Vagina (tissue), 2 donors: ENCODE measurements around the gene MNX1. TPM values are rescaled to one million over a fixed set of nuclear protein-coding genes. Genes with fewer than 3 reads are reported as not detected.

Experiments
- DNase-seq, 2 donors: peaks; one replicate each; pipeline ENCODE4 v3.0.0-alpha.2; 2017; ENCODE audit errors: extremely low spot score in 2 of 2
- H3K27ac ChIP-seq: fragments of 200-600 bp; sonication (generic); one replicate; pipeline ENCODE4 v1.5.1; 2019
- H3K27me3 ChIP-seq: fragments of 200-600 bp; sonication (generic); one replicate; pipeline ENCODE4 v1.5.1; 2019
- H3K36me3 ChIP-seq, 2 donors: fragments of 200-600 bp; sonication (generic); one replicate each; pipeline ENCODE4 v1.5.1; 2017 to 2019
- H3K4me1 ChIP-seq: fragments of 200-600 bp; sonication (generic); one replicate; pipeline ENCODE4 v1.5.1; 2019
- H3K4me3 ChIP-seq, 2 donors: fragments of 200-600 bp; sonication (generic); 1 replicate in 1 of 2; 2 replicates in 1 of 2; pipeline ENCODE4 v1.5.1; 2016 to 2019
- H3K9me3 ChIP-seq: fragments of 200-600 bp; sonication (generic); one replicate; pipeline ENCODE4 v1.5.1; 2019
- POLR2A ChIP-seq, 2 donors: fragments of 450-650 bp; IDR thresholded peaks; one replicate each; pipeline ENCODE4 v1.6.1; 2017; ENCODE audit warnings: antibody characterized with exemption in 2 of 2, mild to moderate bottlenecking in 2 of 2, moderate library complexity in 2 of 2
- POLR2AphosphoS5 ChIP-seq, 2 donors: sonication (generic); formaldehyde crosslinking; IDR thresholded peaks; one replicate each; pipeline ENCODE4 v1.9.0; 2017; ENCODE audit warnings: antibody characterized with exemption in 2 of 2, mild to moderate bottlenecking in 2 of 2, low read depth in 1 of 2; ENCODE audit not compliant: insufficient read depth in 1 of 2
- intact Hi-C: fragments of 100-400 bp; cut with DNase I; formaldehyde crosslinking; loops from one replicate; pipeline ENCODE4 v1.15.1; 2023
- total RNA-seq: library from RNA; depleted of rRNA; stranded (reverse); fragments of >200 nt; gene quantifications from one replicate; pipeline ENCODE4 v1.2.3, GENCODE V29; 2016
- TF ChIP-seq, protein P1 (sequence below), 3 experiments: fragments of 450-650 bp in 2 of 3; fragments of 200-600 bp in 1 of 3; sonication (generic) in 1 of 3; IDR thresholded peaks; one replicate each; pipeline ENCODE4 v1.5.1; 2017 to 2019; ENCODE audit warnings: antibody characterized with exemption in 3 of 3, mild to moderate bottlenecking in 2 of 3, moderate library complexity in 2 of 3

The MNX1 gene
- total RNA-seq, 1 donor from 2014 or later = not detected

DNA sequence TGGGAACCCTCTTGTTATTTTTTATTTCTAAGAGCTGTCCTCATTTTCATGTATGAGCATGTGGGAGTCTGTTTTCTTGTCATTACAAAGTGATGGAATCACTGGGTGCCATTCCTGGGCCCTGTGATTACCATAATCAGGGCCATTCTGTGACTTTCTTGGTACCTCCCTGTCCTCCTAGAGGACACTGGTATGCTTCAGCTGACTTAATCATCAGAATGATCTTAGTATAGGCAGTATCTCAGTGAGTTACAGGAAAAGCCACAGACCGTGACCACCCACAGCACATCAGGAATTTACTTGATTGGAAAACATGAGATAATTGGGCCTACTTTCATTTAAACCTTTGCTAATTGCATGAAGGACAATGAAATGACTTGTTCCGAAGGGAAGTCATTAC is 53.7 kb downstream of the MNX1 start:
- Histone ChIP-seq H3K4me1 (peaks cover 7% of the 10 kb centered on the region), H3K36me3 (peaks cover 0 to 76% of the 10 kb centered on the region in 2 donors), H3K27me3 (no peaks in the 10 kb centered on the region), H3K27ac (no peak overlapping the region), H3K9me3 (no peaks in the 10 kb centered on the region), H3K4me3 (no peak overlapping the region)
- intact Hi-C loops = no loop called here
- DNase-seq = no peak
- TF ChIP-seq POLR2A (IDR thresholded peaks at IDR 0.05) (no peak), POLR2AphosphoS5 (IDR thresholded peaks at IDR 0.05; ENCODE audit: insufficient read depth in 1 of 2, low read depth in 1 of 2) (no peak)
- TF ChIP-seq, protein P1, sequence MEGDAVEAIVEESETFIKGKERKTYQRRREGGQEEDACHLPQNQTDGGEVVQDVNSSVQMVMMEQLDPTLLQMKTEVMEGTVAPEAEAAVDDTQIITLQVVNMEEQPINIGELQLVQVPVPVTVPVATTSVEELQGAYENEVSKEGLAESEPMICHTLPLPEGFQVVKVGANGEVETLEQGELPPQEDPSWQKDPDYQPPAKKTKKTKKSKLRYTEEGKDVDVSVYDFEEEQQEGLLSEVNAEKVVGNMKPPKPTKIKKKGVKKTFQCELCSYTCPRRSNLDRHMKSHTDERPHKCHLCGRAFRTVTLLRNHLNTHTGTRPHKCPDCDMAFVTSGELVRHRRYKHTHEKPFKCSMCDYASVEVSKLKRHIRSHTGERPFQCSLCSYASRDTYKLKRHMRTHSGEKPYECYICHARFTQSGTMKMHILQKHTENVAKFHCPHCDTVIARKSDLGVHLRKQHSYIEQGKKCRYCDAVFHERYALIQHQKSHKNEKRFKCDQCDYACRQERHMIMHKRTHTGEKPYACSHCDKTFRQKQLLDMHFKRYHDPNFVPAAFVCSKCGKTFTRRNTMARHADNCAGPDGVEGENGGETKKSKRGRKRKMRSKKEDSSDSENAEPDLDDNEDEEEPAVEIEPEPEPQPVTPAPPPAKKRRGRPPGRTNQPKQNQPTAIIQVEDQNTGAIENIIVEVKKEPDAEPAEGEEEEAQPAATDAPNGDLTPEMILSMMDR (IDR thresholded peaks at IDR 0.05) = no peak

DNA sequence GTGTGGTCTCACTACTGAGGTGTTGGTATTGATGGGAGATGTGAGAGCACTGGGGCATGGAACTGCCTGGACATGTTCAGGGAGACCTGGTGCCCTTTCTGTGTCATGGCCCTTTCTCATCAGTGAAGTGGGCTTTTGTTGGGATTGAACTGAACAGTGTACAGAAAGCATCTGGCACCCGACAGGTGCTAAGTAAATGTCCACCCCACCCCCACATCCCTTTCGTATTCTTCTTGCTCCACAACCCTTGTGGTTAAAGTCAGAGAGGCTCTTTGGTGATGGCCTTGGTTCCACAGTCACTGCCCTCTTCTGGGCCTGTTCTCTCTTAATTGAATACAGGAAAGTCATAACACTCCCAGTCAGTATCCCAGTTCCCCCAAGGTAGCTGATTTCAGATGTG is 55.5 kb downstream of the MNX1 start:
- no peak for DNase-seq
- H3K4me3 ChIP-seq = no peak overlapping the region
- intact Hi-C loops = no loop called here
- no peak overlapping the region for H3K27ac ChIP-seq
- no peaks in the 10 kb centered on the region for H3K27me3 ChIP-seq
- peaks cover 23% of the 10 kb centered on the region for H3K4me1 ChIP-seq
- peaks cover 0 to 61% of the 10 kb centered on the region in 2 donors for H3K36me3 ChIP-seq
- TF ChIP-seq, protein P1 (IDR thresholded peaks at IDR 0.05) = no peak
- TF ChIP-seq POLR2AphosphoS5 (IDR thresholded peaks at IDR 0.05; ENCODE audit: insufficient read depth in 1 of 2, low read depth in 1 of 2) = no peak
- TF ChIP-seq POLR2A (IDR thresholded peaks at IDR 0.05) = no peak
- no peaks in the 10 kb centered on the region for H3K9me3 ChIP-seq

Other genes with a start within 250 kb of the MNX1 start
- gene LMBR1, start 117.5 kb downstream of the MNX1 start, total RNA-seq = 45.7 TPM
- gene NOM1, start 61.0 kb downstream of the MNX1 start, total RNA-seq = 28.5 TPM
- gene UBE3C, start 128.3 kb upstream of the MNX1 start, total RNA-seq = 69.5 TPM